Measurements from ENCODE around the gene HSBP1L1.

GRCh38 chr18:79970419-79971133 is 6.1 kb downstream of the HSBP1L1 start:
- TF ChIP-seq, protein P1, sequence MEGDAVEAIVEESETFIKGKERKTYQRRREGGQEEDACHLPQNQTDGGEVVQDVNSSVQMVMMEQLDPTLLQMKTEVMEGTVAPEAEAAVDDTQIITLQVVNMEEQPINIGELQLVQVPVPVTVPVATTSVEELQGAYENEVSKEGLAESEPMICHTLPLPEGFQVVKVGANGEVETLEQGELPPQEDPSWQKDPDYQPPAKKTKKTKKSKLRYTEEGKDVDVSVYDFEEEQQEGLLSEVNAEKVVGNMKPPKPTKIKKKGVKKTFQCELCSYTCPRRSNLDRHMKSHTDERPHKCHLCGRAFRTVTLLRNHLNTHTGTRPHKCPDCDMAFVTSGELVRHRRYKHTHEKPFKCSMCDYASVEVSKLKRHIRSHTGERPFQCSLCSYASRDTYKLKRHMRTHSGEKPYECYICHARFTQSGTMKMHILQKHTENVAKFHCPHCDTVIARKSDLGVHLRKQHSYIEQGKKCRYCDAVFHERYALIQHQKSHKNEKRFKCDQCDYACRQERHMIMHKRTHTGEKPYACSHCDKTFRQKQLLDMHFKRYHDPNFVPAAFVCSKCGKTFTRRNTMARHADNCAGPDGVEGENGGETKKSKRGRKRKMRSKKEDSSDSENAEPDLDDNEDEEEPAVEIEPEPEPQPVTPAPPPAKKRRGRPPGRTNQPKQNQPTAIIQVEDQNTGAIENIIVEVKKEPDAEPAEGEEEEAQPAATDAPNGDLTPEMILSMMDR (tag by site-specific recombination; IDR thresholded peaks at IDR 0.05), result no peak
- TF ChIP-seq, protein P2, sequence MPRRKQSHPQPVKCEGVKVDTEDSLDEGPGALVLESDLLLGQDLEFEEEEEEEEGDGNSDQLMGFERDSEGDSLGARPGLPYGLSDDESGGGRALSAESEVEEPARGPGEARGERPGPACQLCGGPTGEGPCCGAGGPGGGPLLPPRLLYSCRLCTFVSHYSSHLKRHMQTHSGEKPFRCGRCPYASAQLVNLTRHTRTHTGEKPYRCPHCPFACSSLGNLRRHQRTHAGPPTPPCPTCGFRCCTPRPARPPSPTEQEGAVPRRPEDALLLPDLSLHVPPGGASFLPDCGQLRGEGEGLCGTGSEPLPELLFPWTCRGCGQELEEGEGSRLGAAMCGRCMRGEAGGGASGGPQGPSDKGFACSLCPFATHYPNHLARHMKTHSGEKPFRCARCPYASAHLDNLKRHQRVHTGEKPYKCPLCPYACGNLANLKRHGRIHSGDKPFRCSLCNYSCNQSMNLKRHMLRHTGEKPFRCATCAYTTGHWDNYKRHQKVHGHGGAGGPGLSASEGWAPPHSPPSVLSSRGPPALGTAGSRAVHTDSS (tag by site-specific recombination; IDR thresholded peaks at IDR 0.05), result no peak
- TF ChIP-seq YY1 (tag by site-specific recombination; IDR thresholded peaks at IDR 0.05), result no peak
- no peak for TF ChIP-seq ZNF324 (tag by site-specific recombination; IDR thresholded peaks at IDR 0.05)
- TF ChIP-seq REST (tag by site-specific recombination; IDR thresholded peaks at IDR 0.05), result no peak
- TF ChIP-seq ZBTB49 (tag by site-specific recombination; IDR thresholded peaks at IDR 0.05; ENCODE audit: low read depth), result no peak
- TF ChIP-seq ZNF701 (tag by site-specific recombination; IDR thresholded peaks at IDR 0.05), result no peak
- no peak for TF ChIP-seq ZSCAN5A (tag by site-specific recombination; IDR thresholded peaks at IDR 0.05)
- TF ChIP-seq ZNF112 (tag by site-specific recombination; IDR thresholded peaks at IDR 0.05), result no peak
- TF ChIP-seq ZNF121 (tag by site-specific recombination; IDR thresholded peaks at IDR 0.05), result no peak
- TF ChIP-seq ZNF133 (tag by site-specific recombination; IDR thresholded peaks at IDR 0.05), result peak; percentile 97
- no peak for TF ChIP-seq ZNF223 (tag by site-specific recombination; IDR thresholded peaks at IDR 0.05)
- no peak for TF ChIP-seq INSM2 (tag by site-specific recombination; IDR thresholded peaks at IDR 0.05)

All from HEK293 (cell line).